K562 treated with DMSO at 1 percent for 12 hours (cell line): Measurements from ENCODE around the gene BLTP3A. TPM values are rescaled to one million over a fixed set of nuclear protein-coding genes. Genes with fewer than 3 reads are reported as not detected.

Experiments
- total RNA-seq: library from RNA; unstranded; fragments of 300-600 nt; gene quantifications from 2 replicates; pipeline ENCODE4 v1.2.3, GENCODE V29; 2022; ENCODE audit not compliant: insufficient read depth

Gene BLTP3A, protein sequence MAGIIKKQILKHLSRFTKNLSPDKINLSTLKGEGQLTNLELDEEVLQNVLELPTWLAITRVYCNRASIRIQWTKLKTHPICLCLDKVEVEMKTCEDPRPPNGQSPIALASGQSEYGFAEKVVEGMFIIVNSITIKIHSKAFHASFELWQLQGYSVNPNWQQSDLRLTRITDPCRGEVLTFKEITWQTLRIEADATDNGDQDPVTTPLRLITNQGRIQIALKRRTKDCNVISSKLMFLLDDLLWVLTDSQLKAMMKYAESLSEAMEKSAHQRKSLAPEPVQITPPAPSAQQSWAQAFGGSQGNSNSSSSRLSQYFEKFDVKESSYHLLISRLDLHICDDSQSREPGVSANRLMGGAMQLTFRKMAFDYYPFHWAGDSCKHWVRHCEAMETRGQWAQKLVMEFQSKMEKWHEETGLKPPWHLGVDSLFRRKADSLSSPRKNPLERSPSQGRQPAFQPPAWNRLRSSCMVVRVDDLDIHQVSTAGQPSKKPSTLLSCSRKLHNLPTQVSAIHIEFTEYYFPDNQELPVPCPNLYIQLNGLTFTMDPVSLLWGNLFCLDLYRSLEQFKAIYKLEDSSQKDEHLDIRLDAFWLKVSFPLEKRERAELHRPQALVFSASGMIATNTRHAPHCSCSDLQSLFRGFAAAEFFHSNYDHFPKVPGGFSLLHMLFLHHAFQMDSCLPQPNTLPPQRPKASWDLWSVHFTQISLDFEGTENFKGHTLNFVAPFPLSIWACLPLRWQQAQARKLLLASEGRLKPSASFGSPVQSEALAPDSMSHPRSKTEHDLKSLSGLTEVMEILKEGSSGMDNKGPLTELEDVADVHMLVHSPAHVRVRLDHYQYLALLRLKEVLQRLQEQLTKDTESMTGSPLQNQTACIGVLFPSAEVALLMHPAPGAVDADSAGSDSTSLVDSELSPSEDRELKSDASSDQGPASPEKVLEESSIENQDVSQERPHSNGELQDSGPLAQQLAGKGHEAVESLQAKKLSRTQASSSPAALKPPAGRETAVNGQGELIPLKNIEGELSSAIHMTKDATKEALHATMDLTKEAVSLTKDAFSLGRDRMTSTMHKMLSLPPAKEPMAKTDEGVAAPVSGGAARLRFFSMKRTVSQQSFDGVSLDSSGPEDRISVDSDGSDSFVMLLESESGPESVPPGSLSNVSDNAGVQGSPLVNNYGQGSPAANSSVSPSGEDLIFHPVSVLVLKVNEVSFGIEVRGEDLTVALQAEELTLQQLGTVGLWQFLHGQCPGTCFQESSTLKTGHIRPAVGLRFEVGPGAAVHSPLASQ (N-terminal part only)
- 4.1 and 25.8 TPM in 2 replicates for total RNA-seq

GRCh38 chr6:34791701-34792604 lies at the start of gene BLTP3A:
TSS of gene BLTP3A (plus strand) at chr6:34792083. CDS start at chr6:34792251, 168 bp downstream.

Other genes with a start within 250 kb of the BLTP3A start
- gene SPDEF, start 235.8 kb upstream of the BLTP3A start, total RNA-seq, result not detected in 2 replicates
- 60.6 and 126 TPM in 2 replicates for gene ILRUN, start 95.3 kb upstream of the BLTP3A start, total RNA-seq
- 312 and 367 TPM in 2 replicates for gene SNRPC, start 34.6 kb upstream of the BLTP3A start, total RNA-seq
- gene TAF11, start 96.0 kb downstream of the BLTP3A start, total RNA-seq, result 42.5 and 57.9 TPM in 2 replicates
- gene ANKS1A, start 97.2 kb downstream of the BLTP3A start, total RNA-seq, result 6.0 and 16.5 TPM in 2 replicates